ENCODE results near the gene SLC16A11. TPM values are rescaled to one million over a fixed set of nuclear protein-coding genes. Genes with fewer than 3 reads are reported as not detected.

SLC16A11 gene
- total RNA-seq, 6 experiments from 2014 or later: 0.84 to 10.2 (median 2.4) TPM

DNA sequence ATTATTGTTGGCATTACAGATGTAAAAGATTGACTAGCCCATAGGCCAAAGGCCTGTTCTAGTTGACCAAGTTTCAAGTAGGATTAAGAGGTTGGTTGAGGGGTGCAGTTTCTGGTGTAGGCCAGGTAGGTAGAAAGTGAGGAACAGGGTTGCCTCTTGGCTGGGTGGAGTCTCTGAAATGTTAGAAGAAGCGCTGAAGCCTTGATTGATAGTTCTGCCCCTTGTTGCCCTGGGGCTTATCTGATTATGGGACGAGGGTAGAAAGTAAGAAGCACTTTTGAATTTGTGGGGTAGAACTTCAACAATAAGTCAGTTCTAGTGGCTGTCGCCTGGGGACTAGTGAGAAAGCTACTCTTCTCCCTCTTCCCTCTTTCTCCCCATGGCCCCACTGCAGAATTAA is 14.8 kb downstream of the SLC16A11 start:
- Histone ChIP-seq H3K36me3 (no peaks in the 10 kb centered on the region), H3K27ac (no peak overlapping the region), H3K4me1 (no peaks in the 10 kb centered on the region), H3K4me3 (no peak overlapping the region), H3K9me3 (no peaks in the 10 kb centered on the region), H3K27me3 (no peaks in the 10 kb centered on the region)
- 79% methylated on average over 3 of the region's 3 CpGs for WGBS (ENCODE audit: insufficient coverage, low coverage, low lambda C conversion rate, missing lambda C conversion rate)
- TF ChIP-seq, protein P1, sequence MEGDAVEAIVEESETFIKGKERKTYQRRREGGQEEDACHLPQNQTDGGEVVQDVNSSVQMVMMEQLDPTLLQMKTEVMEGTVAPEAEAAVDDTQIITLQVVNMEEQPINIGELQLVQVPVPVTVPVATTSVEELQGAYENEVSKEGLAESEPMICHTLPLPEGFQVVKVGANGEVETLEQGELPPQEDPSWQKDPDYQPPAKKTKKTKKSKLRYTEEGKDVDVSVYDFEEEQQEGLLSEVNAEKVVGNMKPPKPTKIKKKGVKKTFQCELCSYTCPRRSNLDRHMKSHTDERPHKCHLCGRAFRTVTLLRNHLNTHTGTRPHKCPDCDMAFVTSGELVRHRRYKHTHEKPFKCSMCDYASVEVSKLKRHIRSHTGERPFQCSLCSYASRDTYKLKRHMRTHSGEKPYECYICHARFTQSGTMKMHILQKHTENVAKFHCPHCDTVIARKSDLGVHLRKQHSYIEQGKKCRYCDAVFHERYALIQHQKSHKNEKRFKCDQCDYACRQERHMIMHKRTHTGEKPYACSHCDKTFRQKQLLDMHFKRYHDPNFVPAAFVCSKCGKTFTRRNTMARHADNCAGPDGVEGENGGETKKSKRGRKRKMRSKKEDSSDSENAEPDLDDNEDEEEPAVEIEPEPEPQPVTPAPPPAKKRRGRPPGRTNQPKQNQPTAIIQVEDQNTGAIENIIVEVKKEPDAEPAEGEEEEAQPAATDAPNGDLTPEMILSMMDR (IDR thresholded peaks at IDR 0.05): no peak
- TF ChIP-seq POLR2A (IDR thresholded peaks at IDR 0.05): no peak
- ATAC-seq (no peak), DNase-seq (no peak)
- intact Hi-C loops (cut with DNase I): no loop called here

DNA sequence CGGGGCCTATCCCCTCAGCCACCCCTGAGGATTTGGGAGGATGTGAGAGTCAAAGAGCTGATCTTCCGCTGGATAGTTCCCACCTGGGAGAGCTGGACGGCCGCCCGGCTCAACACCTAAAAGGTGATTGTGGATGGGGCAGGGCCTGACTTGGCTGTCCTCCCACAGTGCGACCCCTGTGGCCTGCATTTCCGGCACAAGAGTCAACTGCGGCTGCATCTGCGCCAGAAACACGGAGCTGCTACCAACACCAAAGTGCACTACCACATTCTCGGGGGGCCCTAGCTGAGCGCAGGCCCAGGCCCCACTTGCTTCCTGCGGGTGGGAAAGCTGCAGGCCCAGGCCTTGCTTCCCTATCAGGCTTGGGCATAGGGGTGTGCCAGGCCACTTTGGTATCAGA is 16.6 kb downstream of the SLC16A11 start:
- H3K27me3 ChIP-seq: no peaks in the 10 kb centered on the region
- intact Hi-C loops (cut with DNase I): no loop called here
- no peak overlapping the region for H3K4me3 ChIP-seq
- no peaks in the 10 kb centered on the region for H3K9me3 ChIP-seq
- no peak for ATAC-seq
- no peak overlapping the region for H3K27ac ChIP-seq
- H3K36me3 ChIP-seq: no peaks in the 10 kb centered on the region
- DNase-seq: no peak
- H3K4me1 ChIP-seq: peaks cover 0 to 2% (median 0%) of the 10 kb centered on the region in 4 donors
- TF ChIP-seq, protein P1 (IDR thresholded peaks at IDR 0.05): no peak
- no peak for TF ChIP-seq POLR2A (IDR thresholded peaks at IDR 0.05)
- WGBS (ENCODE audit: insufficient coverage, low coverage, low lambda C conversion rate, missing lambda C conversion rate): no CpG with 5 or more reads among the region's 13 CpGs

DNA sequence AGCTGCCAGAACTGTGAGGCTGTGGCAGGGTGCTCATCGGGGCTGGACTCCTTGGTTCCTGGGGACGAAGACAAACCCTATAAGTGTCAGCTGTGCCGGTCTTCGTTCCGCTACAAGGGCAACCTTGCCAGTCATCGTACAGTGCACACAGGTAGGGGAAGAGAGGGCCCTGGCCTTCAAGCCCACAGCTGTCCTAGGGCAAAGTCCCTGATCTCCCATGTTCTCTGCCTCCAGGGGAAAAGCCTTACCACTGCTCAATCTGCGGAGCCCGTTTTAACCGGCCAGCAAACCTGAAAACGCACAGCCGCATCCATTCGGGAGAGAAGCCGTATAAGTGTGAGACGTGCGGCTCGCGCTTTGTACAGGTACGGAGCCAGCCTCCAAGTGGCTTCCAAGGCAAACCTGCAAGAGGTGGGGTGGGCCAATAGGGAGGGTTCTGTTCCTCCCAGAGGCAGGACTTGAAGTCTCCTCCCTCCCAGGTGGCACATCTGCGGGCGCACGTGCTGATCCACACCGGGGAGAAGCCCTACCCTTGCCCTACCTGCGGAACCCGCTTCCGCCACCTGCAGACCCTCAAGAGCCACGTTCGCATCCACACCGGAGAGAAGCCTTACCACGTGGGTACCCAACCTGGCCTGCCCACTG is 17.3 kb downstream of the SLC16A11 start:
- no peak overlapping the region for H3K27ac ChIP-seq

DNA sequence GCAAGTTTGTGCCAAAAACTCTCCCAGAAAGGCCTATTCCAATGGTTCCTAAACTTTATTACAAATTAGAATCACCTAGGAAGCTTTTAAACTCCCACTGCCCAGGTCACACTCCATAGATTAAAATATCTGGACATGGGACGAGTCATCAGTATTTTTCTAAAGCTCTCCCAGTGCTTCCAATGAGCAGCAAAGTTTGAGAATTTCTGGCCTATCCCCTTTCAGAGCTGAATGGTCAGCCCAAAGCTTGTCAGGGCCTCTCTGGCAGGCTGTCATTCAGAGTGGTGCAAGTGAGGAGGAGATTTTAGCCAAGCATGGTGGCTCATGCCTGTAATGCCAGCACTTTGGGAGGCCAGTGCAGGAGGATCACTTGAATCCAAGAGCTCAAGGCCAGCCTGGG is 18.6 kb downstream of the SLC16A11 start:
- Histone ChIP-seq H3K27ac (no peak overlapping the region), H3K27me3 (no peaks in the 10 kb centered on the region), H3K4me1 (peaks cover 0 to 10% (median 0%) of the 10 kb centered on the region in 4 donors), H3K9me3 (no peaks in the 10 kb centered on the region), H3K4me3 (no peak overlapping the region), H3K36me3 (no peaks in the 10 kb centered on the region)
- intact Hi-C loops (cut with DNase I): no loop called here
- 64% methylated on average over 1 of the region's 1 CpG for WGBS (ENCODE audit: insufficient coverage, low coverage, low lambda C conversion rate, missing lambda C conversion rate)
- DNase-seq (no peak), ATAC-seq (no peak)
- TF ChIP-seq, protein P1 (IDR thresholded peaks at IDR 0.05): no peak
- TF ChIP-seq POLR2A (IDR thresholded peaks at IDR 0.05): no peak

More for the DNA sequence above, 17.3 kb downstream of the SLC16A11 start:
- 70% methylated on average over 4 of the region's 29 CpGs for WGBS (ENCODE audit: insufficient coverage, low coverage, low lambda C conversion rate, missing lambda C conversion rate)
- Histone ChIP-seq H3K4me1 (peaks cover 0 to 9% (median 0%) of the 10 kb centered on the region in 4 donors), H3K27me3 (no peaks in the 10 kb centered on the region), H3K4me3 (no peak overlapping the region), H3K36me3 (no peaks in the 10 kb centered on the region), H3K9me3 (no peaks in the 10 kb centered on the region)
- TF ChIP-seq, protein P1 (IDR thresholded peaks at IDR 0.05): no peak
- no peak for TF ChIP-seq POLR2A (IDR thresholded peaks at IDR 0.05)
- no peak for DNase-seq
- intact Hi-C loops (cut with DNase I): no loop called here
- ATAC-seq: no peak

Measured in right lobe of liver (tissue), 6 donors.